Activated naive CD4-positive, alpha-beta T cell treated with anti-CD3 and anti-CD28 coated beads for 36 hours (primary cell): Measurements from ENCODE around the gene PLAAT1. TPM values are rescaled to one million over a fixed set of nuclear protein-coding genes. Genes with fewer than 3 reads are reported as not detected.

Experiments used
- CTCF ChIA-PET: fragments of 350-600 bp; sonication (Branson Sonifier 250); formaldehyde crosslinking; loops from one replicate; lab custom pipeline; 2021; ENCODE audit warnings: antibody characterized with exemption; lab: Charles Lee
- DNase-seq: peaks from one replicate; pipeline ENCODE4 v3.0.0-alpha.2; 2020
- H3K27ac Mint-ChIP-seq: one replicate; pipeline ENCODE4 v1.8.0; 2021; ENCODE audit warnings: mild to moderate bottlenecking, mixed read lengths
- H3K27me3 Mint-ChIP-seq: one replicate; pipeline ENCODE4 v1.8.0; 2021; ENCODE audit warnings: low read depth, mixed read lengths
- H3K36me3 Mint-ChIP-seq: one replicate; pipeline ENCODE4 v1.8.0; 2021; ENCODE audit warnings: low read depth, mixed read lengths
- H3K4me1 Mint-ChIP-seq: one replicate; pipeline ENCODE4 v1.8.0; 2021; ENCODE audit warnings: low read depth, mixed read lengths
- H3K4me3 Mint-ChIP-seq: one replicate; pipeline ENCODE4 v1.8.0; 2021; ENCODE audit warnings: mild to moderate bottlenecking, moderate library complexity, mixed read lengths
- H3K9me3 Mint-ChIP-seq: one replicate; pipeline ENCODE4 v1.8.0; 2021; ENCODE audit warnings: mixed read lengths
- intact Hi-C: fragments of 100-400 bp; cut with micrococcal nuclease; formaldehyde crosslinking; loops from one replicate; pipeline ENCODE4 v1.15.1; 2023
- total RNA-seq, 2 experiments: library from RNA; stranded (reverse); gene quantifications; one replicate each; pipeline ENCODE4 v1.2.3, GENCODE V29; 2021

The PLAAT1 gene
- total RNA-seq, 2 experiments from 2014 or later: not detected

DNA sequence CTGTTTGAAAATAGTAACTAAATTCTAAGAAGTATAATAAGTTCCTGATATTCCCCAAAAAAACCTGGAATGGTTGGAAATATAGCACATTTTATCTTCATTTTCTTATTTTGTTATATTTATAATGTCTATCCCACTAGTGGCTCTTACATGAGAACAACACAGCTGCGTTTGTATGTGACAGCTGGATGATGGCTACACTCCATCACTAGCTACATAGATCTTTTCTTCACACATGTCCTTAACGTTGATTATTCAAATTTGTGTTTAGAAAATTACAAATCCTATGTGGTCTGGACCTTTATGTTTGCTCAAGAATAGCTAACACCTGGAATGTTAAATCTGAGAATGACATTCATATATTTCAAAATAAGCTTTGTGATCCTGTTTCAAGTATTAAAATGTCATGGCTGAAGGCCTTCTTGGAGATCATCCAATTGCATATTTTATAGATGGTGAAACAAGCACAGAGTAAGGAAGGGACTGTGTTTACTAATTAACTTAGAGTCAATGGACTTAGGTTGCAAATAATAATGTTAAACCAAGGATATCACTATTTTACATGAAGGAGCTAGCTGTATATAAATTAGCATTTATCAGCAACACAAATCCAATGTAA lies 76.8 kb downstream of the PLAAT1 start:
- CTCF ChIA-PET: no interaction called here
- Mint-ChIP-seq H3K9me3 (no peaks in the 10 kb centered on the region), H3K27ac (no peak overlapping the region), H3K27me3 (no peaks in the 10 kb centered on the region), H3K36me3 (no peaks in the 10 kb centered on the region), H3K4me3 (no peak overlapping the region), H3K4me1 (no peaks in the 10 kb centered on the region)
- DNase-seq: no peak
- intact Hi-C loops: no loop called here

Other genes starting within 250 kb of the PLAAT1 start
- not detected for gene ATP13A5, start 137.5 kb downstream of the PLAAT1 start, total RNA-seq